ENCODE data around the gene CYB561D1.

- TF ChIP-seq CTCF (IDR thresholded peaks at IDR 0.05) (no peak), EP300 (IDR thresholded peaks at IDR 0.05) (no peak), POLR2A (IDR thresholded peaks at IDR 0.05) (no peak)
Observed at GRCh38 chr1:109530457-109531087, 36.7 kb downstream of the CYB561D1 start.
